H9 (cell line): ENCODE data around the gene CLPSL2. TPM values are rescaled to one million over a fixed set of nuclear protein-coding genes. Genes with fewer than 3 reads are reported as not detected.

Experiments
- DNase-seq: peaks from one replicate; pipeline ENCODE4 v3.0.0-alpha.2; 2017
- H2AFZ ChIP-seq: one replicate; pipeline ENCODE4 v1.6.1; 2013; ENCODE audit warnings: mild to moderate bottlenecking, low read length, control low read depth, moderate library complexity
- H2AK5ac ChIP-seq: 2 replicates; pipeline ENCODE4 v1.6.1; 2013; ENCODE audit warnings: low read length, control low read depth, mixed read lengths; ENCODE audit not compliant: insufficient read length
- H2BK120ac ChIP-seq: one replicate; pipeline ENCODE4 v1.6.1; 2013; ENCODE audit warnings: low read depth, mild to moderate bottlenecking, low read length, control low read depth, inconsistent platforms; ENCODE audit not compliant: poor library complexity, severe bottlenecking
- H2BK12ac ChIP-seq: 2 replicates; pipeline ENCODE4 v1.6.1; 2013; ENCODE audit warnings: low read length, control low read depth, mixed read lengths, low read depth; ENCODE audit not compliant: insufficient read length
- H2BK15ac ChIP-seq: 2 replicates; pipeline ENCODE4 v1.6.1; 2013; ENCODE audit warnings: low read depth, low read length, control low read depth
- H2BK20ac ChIP-seq: one replicate; pipeline ENCODE4 v1.6.1; 2013; ENCODE audit warnings: low read depth, mild to moderate bottlenecking, low read length, control low read depth, inconsistent platforms; ENCODE audit not compliant: poor library complexity, severe bottlenecking
- H2BK5ac ChIP-seq: 2 replicates; pipeline ENCODE4 v1.6.1; 2013; ENCODE audit warnings: low read length, control low read depth, mixed read lengths; ENCODE audit not compliant: insufficient read length
- H3K14ac ChIP-seq: 2 replicates; pipeline ENCODE4 v1.6.1; 2013; ENCODE audit warnings: low read length, control low read depth; ENCODE audit not compliant: insufficient read depth
- H3K18ac ChIP-seq: 2 replicates; pipeline ENCODE4 v1.6.1; 2013; ENCODE audit warnings: low read depth, mild to moderate bottlenecking, mixed read lengths, low read length, control low read depth; ENCODE audit not compliant: insufficient read length
- H3K23ac ChIP-seq: 2 replicates; pipeline ENCODE4 v1.6.1; 2013; ENCODE audit warnings: low read length, control low read depth, mixed read lengths, low read depth; ENCODE audit not compliant: insufficient read length
- H3K23me2 ChIP-seq: 2 replicates; pipeline ENCODE4 v1.6.1; 2013; ENCODE audit warnings: low read depth, mild to moderate bottlenecking, mixed read lengths, low read length, control low read depth; ENCODE audit not compliant: insufficient read length, poor library complexity, severe bottlenecking
- H3K27ac ChIP-seq: 2 replicates; pipeline ENCODE4 v1.5.1; 2013; ENCODE audit warnings: low read length, control low read depth, mixed read lengths, low read depth; ENCODE audit not compliant: insufficient read length
- H3K27me3 ChIP-seq: 2 replicates; pipeline ENCODE4 v1.6.1; 2013; ENCODE audit warnings: low read length, control low read depth, inconsistent platforms; ENCODE audit not compliant: insufficient read depth
- H3K4ac ChIP-seq: 2 replicates; pipeline ENCODE4 v1.6.1; 2013; ENCODE audit warnings: low read depth, mild to moderate bottlenecking, control low read depth, inconsistent platforms, low read length, moderate library complexity
- H3K4me1 ChIP-seq: 2 replicates; pipeline ENCODE4 v1.6.1; 2013; ENCODE audit warnings: low read length, control low read depth, inconsistent platforms; ENCODE audit not compliant: insufficient read depth
- H3K4me2 ChIP-seq: 2 replicates; pipeline ENCODE4 v1.6.1; 2013; ENCODE audit warnings: low read length, control low read depth, mixed read lengths; ENCODE audit not compliant: insufficient read length, insufficient read depth
- H3K56ac ChIP-seq: 2 replicates; pipeline ENCODE4 v1.6.1; 2013; ENCODE audit warnings: low read depth, mild to moderate bottlenecking, mixed read lengths, low read length, control low read depth; ENCODE audit not compliant: insufficient read length
- H3K79me1 ChIP-seq: 2 replicates; pipeline ENCODE4 v1.6.1; 2013; ENCODE audit warnings: low read depth, mild to moderate bottlenecking, moderate library complexity, low read length, control low read depth, inconsistent platforms; ENCODE audit not compliant: insufficient read depth, poor library complexity, severe bottlenecking
- H3K79me2 ChIP-seq: 2 replicates; pipeline ENCODE4 v1.6.1; 2013; ENCODE audit warnings: low read length, control low read depth, inconsistent platforms; ENCODE audit not compliant: insufficient read depth
- H3K9ac ChIP-seq: 2 replicates; pipeline ENCODE4 v1.6.1; 2013; ENCODE audit warnings: low read length, control low read depth, mixed read lengths; ENCODE audit not compliant: insufficient read length; ENCODE audit errors: extremely low read depth
- H3K9me3 ChIP-seq: one replicate; pipeline ENCODE4 v1.6.1; 2013; ENCODE audit warnings: low read depth, low read length, inconsistent platforms; ENCODE audit not compliant: control insufficient read depth
- H3T11ph ChIP-seq: one replicate; pipeline ENCODE4 v1.6.1; 2013; ENCODE audit warnings: mild to moderate bottlenecking, low read length, control low read depth, inconsistent platforms
- H4K20me1 ChIP-seq: one replicate; pipeline ENCODE4 v1.6.1; 2013; ENCODE audit not compliant: control insufficient read depth, insufficient read length, insufficient read depth
- H4K5ac ChIP-seq: 2 replicates; pipeline ENCODE4 v1.6.1; 2013; ENCODE audit warnings: low read depth, mild to moderate bottlenecking, mixed read lengths, low read length, control low read depth; ENCODE audit not compliant: insufficient read length
- H4K8ac ChIP-seq: replicated peaks from 2 replicates; pipeline ENCODE4 v1.6.1; 2013; ENCODE audit warnings: low read length, control low read depth, mixed read lengths, low read depth; ENCODE audit not compliant: insufficient read length
- H4K91ac ChIP-seq: 2 replicates; pipeline ENCODE4 v1.6.1; 2013; ENCODE audit warnings: low read depth, mild to moderate bottlenecking, moderate library complexity, mixed read lengths, low read length, control low read depth; ENCODE audit not compliant: insufficient read length
- H3K27ac Mint-ChIP-seq, 3 experiments: 2 replicates in 2 of 3; 3 replicates in 1 of 3; pipeline ENCODE4 v1.8.0; 2020 to 2021; ENCODE audit warnings: mixed read lengths in 3 of 3, mild to moderate bottlenecking in 1 of 3, moderate library complexity in 1 of 3
- H3K27me3 Mint-ChIP-seq: 2 replicates; pipeline ENCODE4 v1.8.0; 2021; ENCODE audit warnings: low read depth, mild to moderate bottlenecking, moderate library complexity, mixed read lengths
- H3K36me3 Mint-ChIP-seq, 3 experiments: 2 replicates in 2 of 3; 3 replicates in 1 of 3; pipeline ENCODE4 v1.8.0; 2020 to 2021; ENCODE audit warnings: low read depth in 3 of 3, mixed read lengths in 3 of 3; ENCODE audit not compliant: insufficient read depth in 1 of 3
- H3K4me1 Mint-ChIP-seq, 2 experiments: 2 replicates each; pipeline ENCODE4 v1.8.0; 2020; ENCODE audit warnings: mixed read lengths in 2 of 2
- H3K4me3 Mint-ChIP-seq, 2 experiments: 2 replicates in 1 of 2; 3 replicates in 1 of 2; pipeline ENCODE4 v1.8.0; 2020 to 2021; ENCODE audit warnings: mild to moderate bottlenecking in 2 of 2, mixed read lengths in 2 of 2, moderate library complexity in 1 of 2
- H3K9me3 Mint-ChIP-seq, 2 experiments: 2 replicates in 1 of 2; 3 replicates in 1 of 2; pipeline ENCODE4 v1.8.0; 2020; ENCODE audit warnings: mild to moderate bottlenecking in 2 of 2, mixed read lengths in 2 of 2, moderate library complexity in 1 of 2
- CTCF ChIP-seq: fragments of 200-600 bp; sonication (generic); conservative IDR thresholded peaks from 3 replicates; pipeline ENCODE4 v1.8.0; 2021; ENCODE audit warnings: antibody characterized with exemption, mild to moderate bottlenecking
- WGBS: extraction: QIAGEN DNeasy Blood & Tissue Kit; methylation state at CpG from one replicate; pipeline ENCODE4 v1.1.7; 2013; ENCODE audit warnings: missing lambda C conversion rate, low lambda C conversion rate, mixed read lengths; ENCODE audit not compliant: insufficient read length; ENCODE audit errors: extremely low coverage; 5-methylcytosine and 5-hydroxymethylcytosine counted together
- total RNA-seq: library from RNA; stranded (reverse); gene quantifications from 2 replicates; pipeline ENCODE4 v1.2.1, GENCODE V29; 2021

The CLPSL2 gene
- total RNA-seq, 1 experiment from 2014 or later, result 4.4 TPM

DNA sequence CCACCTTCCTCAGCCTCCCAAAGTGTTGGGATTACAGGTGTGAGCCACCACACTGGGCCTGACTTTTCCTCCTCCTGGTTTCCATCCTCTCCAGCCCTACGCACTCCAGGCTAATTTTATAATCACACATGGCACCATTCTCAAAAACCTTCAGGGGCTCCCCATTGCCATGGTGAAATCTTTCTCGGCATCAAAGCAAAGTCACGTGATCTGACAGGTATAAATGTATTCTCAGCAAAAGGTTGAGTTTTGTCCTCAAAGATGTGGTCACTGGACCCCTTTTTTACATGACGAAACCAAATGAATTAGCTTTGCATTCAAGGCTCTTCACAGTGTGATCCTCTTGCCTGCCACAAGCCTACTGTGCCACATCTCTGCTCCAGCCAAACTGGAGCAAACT lies 24.1 kb upstream of the CLPSL2 start:
- H4K8ac ChIP-seq, result no peak overlapping the region
- Mint-ChIP-seq H3K27me3 (no peaks in the 10 kb centered on the region; the same call in none of the 2 replicates), H3K27ac (no peak overlapping the region), H3K4me1 (peaks cover 25 to 26% of the 10 kb centered on the region in 2 experiments), H3K4me3 (no peak overlapping the region), H3K9me3 (peaks cover 3 to 9% of the 10 kb centered on the region in 2 experiments), H3K36me3 (peaks cover 0 to 11% (median 3%) of the 10 kb centered on the region in 3 experiments; a peak in 4 of 7 replicates)
- H3K27me3 ChIP-seq, result no peaks in the 10 kb centered on the region
- H2BK15ac ChIP-seq, result no peak overlapping the region
- H3K14ac ChIP-seq, result no peak overlapping the region
- no peak overlapping the region for H3K23ac ChIP-seq
- H3K23me2 ChIP-seq, result no peaks in the 10 kb centered on the region
- no peaks in the 10 kb centered on the region for H4K20me1 ChIP-seq
- H3K27ac ChIP-seq, result no peak overlapping the region
- no peak overlapping the region for H2BK5ac ChIP-seq
- no peak overlapping the region for H2AFZ ChIP-seq
- no peak overlapping the region for H2BK120ac ChIP-seq
- WGBS, result no CpG with 5 or more reads among the region's 4 CpGs
- no peak overlapping the region for H2BK20ac ChIP-seq
- peaks cover 12% of the 10 kb centered on the region; the same call in 1 of the 2 replicates for H3K4me1 ChIP-seq
- H3K4ac ChIP-seq, result no peak overlapping the region
- no peak overlapping the region for H2BK12ac ChIP-seq
- H3K79me1 ChIP-seq, result no peaks in the 10 kb centered on the region
- H3K18ac ChIP-seq, result no peak overlapping the region
- no peak overlapping the region for H3K9ac ChIP-seq
- no peaks in the 10 kb centered on the region for H3K79me2 ChIP-seq
- H2AK5ac ChIP-seq, result no peak overlapping the region
- TF ChIP-seq CTCF, result no peak
- H3K56ac ChIP-seq, result no peak overlapping the region
- no peak overlapping the region for H4K5ac ChIP-seq
- no peak overlapping the region for H3T11ph ChIP-seq
- H3K9me3 ChIP-seq, result no peaks in the 10 kb centered on the region
- no peak for DNase-seq
- H4K91ac ChIP-seq, result no peak overlapping the region
- no peak overlapping the region for H3K4me2 ChIP-seq
